Dendritic cell treated with granulocyte-macrophage colony-stimulating factor and Interleukin-4, amounts not matched to agents 40 ng/mL and 50 ng/mL, for 4 days (primary cell): ENCODE results near the gene GPRIN1.
"Not testable (repeated sequence)": the region's sequence is repeated elsewhere in the genome, so short reads cannot be mapped to it uniquely, and the experiment has no call there.

ENCODE experiments used
- H3K27ac Mint-ChIP-seq: one replicate; pipeline ENCODE4 v1.8.0; 2022; ENCODE audit warnings: mild to moderate bottlenecking, mixed read lengths
- H3K27me3 Mint-ChIP-seq: one replicate; pipeline ENCODE4 v1.8.0; 2022; ENCODE audit warnings: mild to moderate bottlenecking, mixed read lengths
- H3K36me3 Mint-ChIP-seq: one replicate; pipeline ENCODE4 v1.8.0; 2022; ENCODE audit warnings: low read depth, mixed read lengths
- H3K4me1 Mint-ChIP-seq: one replicate; pipeline ENCODE4 v1.8.0; 2022; ENCODE audit warnings: low read depth, mixed read lengths
- H3K4me3 Mint-ChIP-seq: one replicate; pipeline ENCODE4 v1.8.0; 2022; ENCODE audit warnings: mild to moderate bottlenecking, moderate library complexity, mixed read lengths
- H3K9me3 Mint-ChIP-seq: one replicate; pipeline ENCODE4 v1.8.0; 2022; ENCODE audit warnings: mixed read lengths
- intact Hi-C: fragments of 100-400 bp; cut with micrococcal nuclease; formaldehyde crosslinking; loops from one replicate; pipeline ENCODE4 v1.15.0; 2022

GPRIN1 gene

DNA sequence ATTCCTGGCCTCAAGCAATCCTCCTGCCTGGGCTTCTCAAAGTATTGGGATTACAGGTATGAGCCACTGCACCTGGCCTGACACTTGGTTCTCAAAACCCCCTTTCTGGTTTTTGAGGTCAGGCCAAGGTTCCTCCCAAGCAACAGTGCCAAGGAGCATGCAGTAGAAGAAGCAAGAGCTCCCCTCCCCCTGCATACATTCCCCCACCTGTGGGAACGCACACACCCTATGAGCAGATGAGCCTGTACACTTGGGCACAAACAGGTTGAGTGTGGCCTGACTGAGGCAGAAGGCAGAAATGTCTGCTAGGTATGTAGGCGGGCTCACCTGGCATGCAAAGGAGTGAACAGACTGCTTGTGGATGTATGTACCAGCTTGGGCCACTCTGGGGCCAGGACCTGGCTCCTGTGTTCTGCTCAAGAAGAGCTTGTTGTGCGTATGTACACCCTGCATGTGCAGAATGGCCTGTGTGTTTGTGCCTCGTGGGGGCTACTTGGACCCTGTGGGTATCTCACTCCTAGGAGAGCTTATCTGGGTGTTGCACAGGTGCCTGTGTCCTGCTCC lies 1.7 kb downstream of the GPRIN1 start:
- Mint-ChIP-seq H3K27ac (no peak overlapping the region), H3K36me3 (no peaks in the 10 kb centered on the region), H3K4me3 (no peak overlapping the region), H3K27me3 (peaks cover 57% of the 10 kb centered on the region), H3K9me3 (no peaks in the 10 kb centered on the region), H3K4me1 (peaks cover 8% of the 10 kb centered on the region)
- intact Hi-C loops = no loop called here

DNA sequence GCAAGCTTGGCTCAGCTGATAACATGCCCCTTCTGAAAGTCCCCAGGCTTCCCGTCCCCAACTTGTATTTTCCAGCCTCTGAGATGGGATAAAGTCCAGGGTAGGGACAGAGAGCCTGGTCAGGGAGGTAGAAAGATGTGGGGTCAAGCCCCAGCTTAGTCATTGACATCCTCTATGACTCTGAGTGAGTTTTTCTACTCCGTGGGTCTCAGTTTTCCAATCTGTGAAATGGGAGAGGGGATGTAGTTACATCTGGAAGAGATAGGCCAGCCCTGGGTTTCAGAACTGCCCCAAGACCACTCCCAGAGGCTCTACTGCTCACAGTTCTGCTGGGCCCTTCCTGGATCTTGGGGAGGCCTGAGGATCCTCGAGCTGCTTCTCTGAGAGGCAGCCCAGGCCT lies 3.1 kb downstream of the GPRIN1 start:
- no peaks in the 10 kb centered on the region for H3K36me3 Mint-ChIP-seq
- H3K27ac Mint-ChIP-seq = no peak overlapping the region
- peaks cover 53% of the 10 kb centered on the region for H3K27me3 Mint-ChIP-seq
- intact Hi-C loops = no loop called here
- H3K9me3 Mint-ChIP-seq = no peaks in the 10 kb centered on the region
- H3K4me3 Mint-ChIP-seq = no peak overlapping the region
- peaks cover 8% of the 10 kb centered on the region for H3K4me1 Mint-ChIP-seq

DNA sequence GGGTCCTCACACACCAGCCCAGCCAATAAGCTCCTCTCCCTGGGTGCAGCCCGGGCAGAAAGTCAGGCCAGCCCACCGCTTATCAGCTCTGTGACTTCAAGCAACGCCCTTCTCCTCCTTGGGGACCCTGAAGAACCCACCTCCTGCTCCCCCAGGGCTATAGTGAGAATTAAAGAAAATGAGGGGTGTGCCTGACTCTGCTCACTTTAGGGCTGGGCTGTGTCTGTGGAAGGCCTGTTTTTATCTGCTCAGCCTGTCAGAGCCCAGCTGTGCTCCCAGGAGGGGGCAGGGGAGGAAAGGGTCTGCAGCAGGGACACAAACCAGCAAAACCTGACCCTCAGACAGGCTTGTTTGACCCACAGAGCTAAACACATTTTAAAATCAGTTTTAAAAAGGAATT lies 3.9 kb downstream of the GPRIN1 start:
- H3K36me3 Mint-ChIP-seq = no peaks in the 10 kb centered on the region
- no peak overlapping the region for H3K27ac Mint-ChIP-seq
- intact Hi-C loops = no loop called here
- peaks cover 8% of the 10 kb centered on the region for H3K4me1 Mint-ChIP-seq
- H3K27me3 Mint-ChIP-seq = peaks cover 48% of the 10 kb centered on the region
- no peak overlapping the region for H3K4me3 Mint-ChIP-seq
- H3K9me3 Mint-ChIP-seq = no peaks in the 10 kb centered on the region

DNA sequence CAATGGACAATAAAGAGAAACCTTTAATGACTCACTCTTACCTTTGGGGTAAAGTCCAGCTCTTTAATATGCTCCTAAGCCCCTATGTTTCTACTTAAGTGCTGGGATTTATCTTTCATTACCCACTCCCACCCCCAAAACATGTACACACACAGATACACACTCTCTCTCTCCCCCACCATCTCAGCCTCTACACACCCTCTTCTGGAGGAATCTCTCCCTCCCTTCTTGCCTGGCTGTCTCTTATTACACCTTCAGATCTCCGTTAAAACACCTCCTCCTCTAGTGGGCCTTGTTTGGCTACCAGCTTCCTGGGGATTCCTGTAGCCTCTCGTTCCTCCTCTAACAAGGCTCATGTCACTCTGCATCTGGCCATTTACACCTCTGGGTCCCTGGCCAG lies 6.9 kb downstream of the GPRIN1 start:
- H3K27ac Mint-ChIP-seq = no peak overlapping the region
- no peaks in the 10 kb centered on the region for H3K9me3 Mint-ChIP-seq
- H3K36me3 Mint-ChIP-seq = no peaks in the 10 kb centered on the region
- H3K4me1 Mint-ChIP-seq = no peaks in the 10 kb centered on the region
- intact Hi-C loops = no loop called here
- peaks cover 44% of the 10 kb centered on the region for H3K27me3 Mint-ChIP-seq
- no peak overlapping the region for H3K4me3 Mint-ChIP-seq

GRCh38 chr5:176601901-176602482 lies 8.0 kb downstream of the GPRIN1 start:
- Mint-ChIP-seq H3K4me1 (no peaks in the 10 kb centered on the region), H3K36me3 (no peaks in the 10 kb centered on the region), H3K27ac (no peak overlapping the region), H3K27me3 (peaks cover 44% of the 10 kb centered on the region), H3K9me3 (no peaks in the 10 kb centered on the region), H3K4me3 (no peak overlapping the region)
- intact Hi-C loops = no loop called here

- peaks cover 57% of the 10 kb centered on the region for H3K27me3 Mint-ChIP-seq
- H3K36me3 Mint-ChIP-seq, H3K4me3 Mint-ChIP-seq, intact Hi-C loops, H3K27ac Mint-ChIP-seq, H3K9me3 Mint-ChIP-seq, H3K4me1 Mint-ChIP-seq: not testable (repeated sequence)
Observed at GRCh38 chr5:176599749-176600430, 10.1 kb downstream of the GPRIN1 start.

DNA sequence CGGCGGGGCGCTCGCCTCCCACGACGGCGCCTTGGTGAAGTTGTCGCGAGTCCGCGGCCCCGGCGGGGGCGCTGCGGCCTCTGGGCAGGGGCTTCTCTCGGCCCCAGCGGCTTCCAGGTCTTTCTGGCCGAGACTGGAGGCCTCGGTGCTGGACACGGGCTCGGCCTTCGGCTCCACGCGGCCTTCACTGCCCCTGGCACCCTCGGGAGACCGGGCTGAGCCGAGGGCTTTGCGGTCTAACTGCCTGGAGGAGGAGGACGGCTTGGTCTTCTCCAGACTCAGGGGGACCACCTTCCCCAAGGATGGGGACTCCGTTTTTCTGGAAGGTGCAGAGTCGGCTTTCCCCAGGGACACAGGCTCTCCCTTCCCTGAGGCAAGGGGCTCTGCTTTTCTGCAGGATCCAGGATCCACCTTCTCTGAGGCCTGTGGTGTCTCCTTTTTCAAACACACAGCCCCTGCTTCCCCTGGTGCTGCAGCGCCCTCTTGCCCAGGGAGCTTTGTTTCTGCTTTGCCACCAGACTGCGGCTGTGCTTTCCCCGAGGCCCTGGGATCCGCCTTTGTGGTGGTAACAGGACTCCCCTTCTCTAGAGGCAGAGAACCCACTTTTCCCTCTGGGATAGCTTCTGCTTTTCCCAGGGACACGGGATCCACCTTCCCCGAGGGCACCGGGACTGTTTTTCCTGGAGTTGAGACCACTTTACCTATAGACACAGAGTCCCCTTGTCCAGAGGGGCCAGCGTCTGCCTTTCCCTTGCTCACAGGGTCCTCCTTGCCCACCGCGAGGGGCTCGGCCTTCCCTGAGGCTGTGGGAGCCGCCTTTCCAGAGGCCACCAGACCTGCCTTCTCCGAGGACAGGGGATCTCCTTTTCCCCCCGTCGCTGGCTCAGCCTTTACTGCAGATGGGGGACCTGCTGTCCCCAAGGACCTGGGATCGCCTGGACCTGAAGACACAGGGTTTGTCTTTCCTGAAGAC lies 12.3 kb downstream of the GPRIN1 start:
- Mint-ChIP-seq H3K4me1 (peaks cover 7% of the 10 kb centered on the region), H3K9me3 (no peaks in the 10 kb centered on the region), H3K27ac (no peak overlapping the region), H3K27me3 (peaks cover 54% of the 10 kb centered on the region), H3K4me3 (no peak overlapping the region), H3K36me3 (no peaks in the 10 kb centered on the region)
- intact Hi-C loops = no loop called here

DNA sequence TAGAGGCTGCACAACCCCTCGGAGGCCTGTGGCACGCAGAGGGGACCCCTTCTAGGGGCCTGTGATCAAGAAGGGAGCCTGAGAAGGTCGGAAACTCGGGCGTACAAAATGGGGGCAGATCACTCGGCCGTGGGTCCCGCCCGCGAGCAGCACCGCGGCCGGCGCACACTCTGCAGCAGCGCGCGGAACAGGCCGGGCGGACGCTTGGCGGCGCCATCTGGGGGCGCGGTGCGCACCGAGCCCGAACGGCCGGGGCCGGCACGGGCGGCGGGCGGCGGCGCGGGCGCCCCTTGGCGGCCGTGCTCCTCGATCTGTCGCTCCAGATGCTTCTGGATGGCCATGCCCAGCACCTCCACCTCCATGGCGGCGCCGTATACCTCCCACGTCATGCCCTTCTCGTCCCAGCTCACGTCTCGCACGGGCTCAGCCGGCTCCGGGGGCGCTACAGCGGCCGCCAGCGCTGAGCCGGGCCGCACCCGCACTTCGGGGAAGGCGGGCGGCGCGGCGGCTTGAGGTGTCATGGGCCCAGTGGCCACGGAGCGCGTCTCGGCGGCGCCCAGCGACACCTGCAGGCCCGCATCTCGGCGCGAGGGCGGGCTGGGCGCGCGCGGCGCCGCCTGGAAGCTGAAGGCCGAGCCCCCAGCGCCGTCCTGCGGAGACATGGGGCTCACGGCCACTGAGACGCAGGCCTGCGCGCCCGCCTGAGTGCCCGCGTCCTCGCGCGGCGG lies 13.1 kb downstream of the GPRIN1 start:
- intact Hi-C loops = no loop called here
- H3K9me3 Mint-ChIP-seq = no peaks in the 10 kb centered on the region
- peaks cover 48% of the 10 kb centered on the region for H3K27me3 Mint-ChIP-seq
- peak overlapping the region; percentile 62 for H3K4me3 Mint-ChIP-seq
- no peaks in the 10 kb centered on the region for H3K36me3 Mint-ChIP-seq
- H3K27ac Mint-ChIP-seq = no peak overlapping the region
- peaks cover 7% of the 10 kb centered on the region for H3K4me1 Mint-ChIP-seq

DNA sequence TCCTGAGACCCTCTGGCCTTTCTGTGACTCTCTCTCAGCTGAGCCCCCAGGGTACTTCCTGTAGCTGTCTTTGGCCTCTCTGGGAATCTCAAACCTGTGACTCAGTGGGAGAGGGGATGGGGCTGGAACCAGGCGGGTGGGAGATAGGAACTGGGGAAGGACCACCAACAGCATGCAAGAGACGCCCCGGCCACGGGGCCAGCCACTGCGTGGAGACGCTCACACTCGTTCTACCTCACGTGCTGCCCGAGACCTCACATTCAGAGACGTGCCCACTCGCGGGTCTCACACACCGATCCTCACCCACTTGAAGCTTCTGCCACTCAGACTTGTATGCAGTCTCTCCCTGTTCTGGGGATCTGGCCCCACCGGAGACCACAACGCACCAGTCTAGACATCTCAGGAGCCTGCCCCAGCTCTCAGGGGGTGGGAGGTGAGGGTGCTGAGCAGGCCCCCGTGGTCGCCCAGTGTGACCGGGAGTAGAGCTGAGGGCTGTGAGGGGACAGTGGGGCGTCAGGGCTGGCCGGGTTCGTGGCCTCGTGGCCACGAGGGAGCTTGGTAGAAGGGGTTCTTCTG lies 13.8 kb downstream of the GPRIN1 start:
- intact Hi-C loops = no loop called here
- Mint-ChIP-seq H3K9me3 (no peaks in the 10 kb centered on the region), H3K36me3 (no peaks in the 10 kb centered on the region), H3K27ac (no peak overlapping the region), H3K4me1 (peaks cover 7% of the 10 kb centered on the region), H3K4me3 (peak overlapping the region; percentile 54), H3K27me3 (peaks cover 46% of the 10 kb centered on the region)

DNA sequence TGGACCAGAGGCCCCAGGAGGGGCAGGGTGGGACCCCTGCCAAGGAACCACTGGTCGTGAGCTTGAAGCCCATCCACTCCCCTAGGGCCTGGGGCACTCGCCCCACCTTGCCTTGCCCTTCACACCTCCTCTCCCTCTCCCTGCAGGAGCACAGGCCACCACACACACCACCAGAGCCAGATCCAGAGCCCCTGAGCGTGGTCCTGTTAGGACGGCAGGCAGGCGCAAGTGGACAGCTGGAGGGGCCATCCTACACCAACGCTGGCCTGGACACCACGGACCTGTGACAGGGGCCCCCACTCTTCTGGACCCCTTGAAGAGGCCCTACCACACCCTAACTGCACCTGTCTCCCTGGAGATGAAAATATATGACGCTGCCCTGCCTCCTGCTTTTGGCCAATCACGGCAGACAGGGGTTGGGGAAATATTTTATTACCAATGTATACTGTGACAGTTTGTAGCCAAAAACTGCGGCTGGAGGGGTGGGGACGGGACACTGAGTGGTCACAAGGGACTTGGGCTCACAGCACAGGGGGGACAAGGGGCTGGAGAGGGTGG lies 14.5 kb downstream of the GPRIN1 start:
- intact Hi-C loops = no loop called here
- Mint-ChIP-seq H3K27me3 (peaks cover 46% of the 10 kb centered on the region), H3K4me1 (peaks cover 7% of the 10 kb centered on the region), H3K27ac (no peak overlapping the region), H3K36me3 (no peaks in the 10 kb centered on the region), H3K9me3 (no peaks in the 10 kb centered on the region), H3K4me3 (no peak overlapping the region)

DNA sequence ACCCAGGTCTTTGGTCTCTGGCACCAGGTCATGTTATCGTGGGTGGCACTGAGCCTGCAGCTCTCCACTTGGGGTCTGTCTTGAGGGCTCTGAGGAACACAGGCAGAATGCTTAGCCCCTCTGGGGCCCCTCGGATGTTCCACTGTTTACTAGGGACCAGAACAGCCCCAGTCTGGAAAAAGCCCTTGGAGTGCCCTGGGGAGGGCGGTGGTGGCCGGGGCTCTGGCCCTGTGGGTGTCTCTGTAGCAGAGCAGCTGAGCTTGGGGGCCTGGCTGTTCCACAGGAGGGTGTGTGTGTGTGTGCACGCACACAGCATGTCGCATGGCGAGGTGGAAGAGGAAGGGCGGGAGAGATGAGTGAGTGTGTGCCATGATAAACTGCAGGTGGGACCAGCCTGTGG lies 15.4 kb downstream of the GPRIN1 start:
- Mint-ChIP-seq H3K27me3 (peaks cover 46% of the 10 kb centered on the region), H3K27ac (no peak overlapping the region), H3K4me3 (no peak overlapping the region), H3K4me1 (peaks cover 7% of the 10 kb centered on the region), H3K9me3 (no peaks in the 10 kb centered on the region), H3K36me3 (no peaks in the 10 kb centered on the region)
- intact Hi-C loops = no loop called here

- intact Hi-C loops = no loop called here
- Mint-ChIP-seq H3K4me1 (peaks cover 7% of the 10 kb centered on the region), H3K27ac (no peak overlapping the region), H3K36me3 (no peaks in the 10 kb centered on the region), H3K4me3 (no peak overlapping the region), H3K9me3 (no peaks in the 10 kb centered on the region), H3K27me3 (peaks cover 35% of the 10 kb centered on the region)
Observed at GRCh38 chr5:176593273-176593869, 16.6 kb downstream of the GPRIN1 start.

DNA sequence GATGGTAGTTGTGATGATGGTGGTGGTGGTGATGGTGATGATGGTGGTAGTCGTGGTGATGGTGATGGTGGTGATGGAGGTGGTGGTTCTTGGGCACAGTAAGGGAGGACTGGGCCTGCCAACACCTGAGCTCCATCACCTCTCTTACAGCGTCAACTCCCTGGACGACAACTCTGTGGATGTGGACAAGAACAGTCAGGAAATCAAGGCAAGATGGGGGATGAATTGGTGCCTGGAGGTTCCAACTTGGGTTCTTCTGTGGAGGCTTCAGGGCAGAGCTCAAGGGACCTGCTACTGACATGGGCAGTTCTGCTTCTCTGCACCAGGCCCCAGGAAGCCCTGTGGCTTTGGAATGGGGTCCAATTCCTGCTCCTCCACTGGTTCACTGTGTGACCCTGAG lies 17.4 kb downstream of the GPRIN1 start:
- H3K9me3 Mint-ChIP-seq = no peaks in the 10 kb centered on the region
- no peak overlapping the region for H3K4me3 Mint-ChIP-seq
- peaks cover 28% of the 10 kb centered on the region for H3K27me3 Mint-ChIP-seq
- peaks cover 7% of the 10 kb centered on the region for H3K4me1 Mint-ChIP-seq
- H3K27ac Mint-ChIP-seq = no peak overlapping the region
- intact Hi-C loops = no loop called here
- H3K36me3 Mint-ChIP-seq = no peaks in the 10 kb centered on the region
